GM12873 (cell line): ENCODE measurements around the gene FALEC.
A peak's percentile ranks its signal among the peaks of the same experiment; 100 is the strongest.

Experiments used
- CTCF ChIP-seq: IDR thresholded peaks from 2 replicates; pipeline ENCODE4 v1.5.1; 2012; ENCODE audit warnings: low read depth, mild to moderate bottlenecking, moderate library complexity, low read length, control low read depth; ENCODE audit not compliant: insufficient read depth; ENCODE audit errors: missing control alignments

Gene FALEC

DNA sequence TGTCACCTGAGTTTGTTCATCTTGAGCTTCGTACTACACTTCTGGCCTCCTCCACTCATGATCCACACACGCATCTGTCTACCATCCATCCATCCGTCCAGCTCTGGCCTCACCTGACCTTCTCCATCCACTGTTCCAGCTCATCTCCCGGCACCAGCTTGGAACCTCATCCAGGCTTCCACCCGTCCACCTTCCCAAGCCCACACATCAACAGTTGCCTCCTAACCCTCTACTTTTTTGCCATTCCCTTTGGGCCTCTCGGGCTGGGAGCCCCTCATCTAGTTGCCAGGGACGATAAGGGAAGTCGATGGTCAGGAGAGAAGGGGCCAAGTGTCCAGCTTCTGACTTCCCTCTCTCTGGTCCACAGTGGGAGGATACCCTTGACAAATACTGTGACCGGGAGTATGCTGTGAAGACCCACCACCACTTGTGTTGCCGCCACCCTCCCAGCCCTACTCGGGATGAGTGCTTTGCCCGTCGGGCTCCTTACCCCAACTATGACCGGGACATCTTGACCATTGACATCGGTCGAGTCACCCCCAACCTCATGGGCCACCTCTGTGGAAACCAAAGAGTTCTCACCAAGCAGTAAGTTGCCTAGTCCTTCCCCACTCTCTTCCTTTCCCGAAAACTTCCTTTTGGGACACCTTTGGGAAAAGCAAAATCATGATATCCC is 3.4 kb upstream of the FALEC start:
- TF ChIP-seq CTCF: no peak

DNA sequence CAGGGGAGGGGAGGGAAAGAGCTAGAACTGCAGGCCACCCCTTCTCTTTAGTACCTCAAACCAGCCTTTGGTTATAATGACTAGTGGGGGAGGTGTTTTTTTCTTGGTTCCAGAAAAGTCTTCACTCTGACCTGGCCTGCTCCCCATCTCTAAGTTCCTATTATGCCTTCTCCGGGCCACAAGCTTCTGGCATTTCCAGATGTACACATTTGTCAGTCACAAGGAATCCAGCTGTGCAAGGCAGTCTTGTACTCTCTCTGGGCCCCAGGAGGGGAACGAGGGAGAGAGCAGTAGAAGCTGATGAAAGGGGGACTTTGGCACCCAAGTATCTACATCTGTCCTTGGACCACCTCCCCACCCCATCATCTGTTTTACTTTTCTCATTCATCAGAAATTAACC is 2.7 kb upstream of the FALEC start:
- TF ChIP-seq CTCF: no peak

- TF ChIP-seq CTCF: no peak
Observed at GRCh38 chr1:150513351-150513791, 2.2 kb upstream of the FALEC start.

DNA sequence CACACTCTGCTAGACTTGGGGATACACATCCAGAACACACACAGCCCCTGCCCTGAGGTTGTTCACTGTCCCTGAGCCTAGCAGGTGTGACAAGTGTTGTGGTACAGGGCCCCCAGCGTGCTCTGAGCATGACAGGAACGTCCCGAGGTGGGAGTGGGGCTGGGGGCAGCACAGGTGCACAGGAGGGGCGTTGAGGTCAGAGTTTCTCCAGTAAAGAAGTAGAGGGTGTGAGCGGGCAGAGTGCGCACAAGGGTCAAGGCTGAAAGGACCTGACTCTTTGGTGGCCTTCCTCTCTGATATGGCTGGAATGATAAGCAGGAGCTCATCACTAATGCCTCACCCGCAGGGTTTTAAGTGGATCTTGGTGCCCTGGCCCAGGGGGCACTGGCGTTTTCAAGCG is 1.3 kb upstream of the FALEC start:
- no peak for TF ChIP-seq CTCF

DNA sequence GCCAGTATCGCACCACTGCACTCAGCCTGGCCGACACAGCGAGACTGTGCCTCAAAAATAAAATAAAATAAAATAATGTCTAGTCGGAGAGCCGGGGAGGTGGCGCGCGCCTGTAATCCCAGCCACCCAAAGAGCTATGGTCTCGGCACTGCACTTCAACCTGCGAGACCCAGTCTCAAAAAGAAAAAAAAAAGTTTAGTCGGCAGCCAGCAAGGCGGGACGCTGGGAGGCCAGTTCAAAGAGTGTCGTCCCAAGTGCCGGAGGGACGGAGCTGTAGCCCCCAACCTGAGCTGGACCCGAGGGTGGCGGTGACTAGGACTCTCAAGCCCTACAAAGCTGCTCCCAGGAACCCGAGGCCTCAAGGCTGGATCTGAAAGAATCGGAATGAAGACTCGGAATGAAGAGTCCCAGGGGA is 632 bp upstream of the FALEC start:
- no peak for TF ChIP-seq CTCF

GRCh38 chr1:150516050-150516591 is 569 bp downstream of the FALEC start:
- no peak for TF ChIP-seq CTCF

DNA sequence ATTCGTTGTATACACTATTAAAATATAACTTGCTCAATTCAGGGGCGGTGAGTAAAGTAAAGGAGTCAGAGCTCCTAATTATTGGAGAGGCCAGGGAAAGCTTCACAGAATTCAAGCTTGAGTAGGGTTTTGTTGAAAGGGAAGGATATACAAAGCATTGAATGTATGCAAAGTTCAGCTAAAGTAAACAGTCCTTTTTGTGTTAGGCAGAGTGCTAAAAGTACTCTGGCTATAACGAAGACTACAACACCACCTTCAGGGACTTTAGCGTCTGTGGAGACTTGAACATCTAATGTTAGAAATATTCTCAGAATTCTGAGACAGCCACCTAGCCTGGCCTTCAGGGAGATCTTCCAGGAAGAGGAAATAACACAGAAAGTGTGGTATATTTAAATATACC is 1.1 kb downstream of the FALEC start:
- peak; percentile 22 for TF ChIP-seq CTCF
